HEK293 (cell line): ENCODE results near the gene HS3ST5.

Experiments used
- CTCF ChIA-PET: fragments of 350-600 bp; formaldehyde crosslinking; extraction: SDS; loops from one replicate; lab custom pipeline; 2021; ENCODE audit warnings: antibody characterized with exemption; lab: Yijun Ruan, JAX
- POLR2A ChIA-PET: fragments of 300-600 bp; formaldehyde crosslinking; extraction: SDS; loops from one replicate; lab custom pipeline; 2020; ENCODE audit warnings: antibody characterized with exemption, inconsistent platforms; lab: Yijun Ruan, JAX
- H3K27ac ChIP-seq: fragments of 200-500 bp; sonication (Bioruptor generic); 2 replicates; pipeline ENCODE4 v1.5.1; 2014; ENCODE audit warnings: low read depth, low read length, control low read depth, inconsistent platforms; ENCODE audit errors: extremely low read depth
- H3K36me3 ChIP-seq, 2 experiments: fragments of 200-500 bp in 1 of 2; sonication (Bioruptor generic) in 1 of 2; 1 replicate in 1 of 2; 2 replicates in 1 of 2; pipeline ENCODE4 v1.5.1; 2014 to 2017; ENCODE audit warnings: inconsistent platforms in 2 of 2, low read length in 2 of 2; ENCODE audit not compliant: control insufficient read depth in 2 of 2, insufficient read depth in 1 of 2
- H3K4me1 ChIP-seq: fragments of 200-500 bp; sonication (Bioruptor generic); 2 replicates; pipeline ENCODE4 v1.5.1; 2014; ENCODE audit warnings: mild to moderate bottlenecking, low read length, inconsistent platforms; ENCODE audit not compliant: control insufficient read depth, insufficient read depth
- H3K4me3 ChIP-seq: 2 replicates; pipeline ENCODE4 v1.5.1; 2011; ENCODE audit warnings: low read depth, mild to moderate bottlenecking, control low read depth, low read length, moderate library complexity
- H3K9me3 ChIP-seq: fragments of 200-500 bp; sonication (Bioruptor generic); 2 replicates; pipeline ENCODE4 v1.5.1; 2014; ENCODE audit warnings: low read depth, low read length, inconsistent platforms; ENCODE audit not compliant: control insufficient read depth, insufficient read depth
- GLIS1 ChIP-seq: fragments of 450-650 bp; formaldehyde crosslinking; IDR thresholded peaks from 2 replicates; pipeline ENCODE4 v1.5.1; 2016; ENCODE audit warnings: missing biosample characterization, missing genetic modification characterization
- KLF9 ChIP-seq: fragments of 450-650 bp; formaldehyde crosslinking; IDR thresholded peaks from 2 replicates; pipeline ENCODE4 v1.5.1; 2016; ENCODE audit warnings: missing biosample characterization, missing genetic modification characterization, low read depth
- OSR2 ChIP-seq: fragments of 450-650 bp; formaldehyde crosslinking; IDR thresholded peaks from 2 replicates; pipeline ENCODE4 v1.5.1; 2016; ENCODE audit warnings: missing biosample characterization, missing genetic modification characterization
- RBAK ChIP-seq: fragments of 450-650 bp; formaldehyde crosslinking; IDR thresholded peaks from 2 replicates; pipeline ENCODE4 v1.5.1; 2016; ENCODE audit warnings: missing biosample characterization, missing genetic modification characterization
- SP3 ChIP-seq: fragments of 450-650 bp; formaldehyde crosslinking; IDR thresholded peaks from 2 replicates; pipeline ENCODE4 v1.5.1; 2016; ENCODE audit warnings: missing biosample characterization, missing genetic modification characterization
- ZBTB1 ChIP-seq: fragments of 450-650 bp; formaldehyde crosslinking; IDR thresholded peaks from 2 replicates; pipeline ENCODE4 v1.5.1; 2016; ENCODE audit warnings: missing biosample characterization, missing genetic modification characterization
- ZNF112 ChIP-seq: fragments of 450-650 bp; formaldehyde crosslinking; IDR thresholded peaks from 2 replicates; pipeline ENCODE4 v1.5.0; 2017; ENCODE audit warnings: missing biosample characterization, missing genetic modification characterization
- ZNF324 ChIP-seq: fragments of 450-650 bp; formaldehyde crosslinking; IDR thresholded peaks from 2 replicates; pipeline ENCODE4 v1.5.1; 2016; ENCODE audit warnings: missing biosample characterization, missing genetic modification characterization
- ZNF341 ChIP-seq: fragments of 450-650 bp; formaldehyde crosslinking; IDR thresholded peaks from 2 replicates; pipeline ENCODE4; 2016; ENCODE audit warnings: low read depth, missing biosample characterization, missing genetic modification characterization
- ZNF350 ChIP-seq: fragments of 450-650 bp; formaldehyde crosslinking; IDR thresholded peaks from 2 replicates; pipeline ENCODE4 v1.5.0; 2017; ENCODE audit warnings: missing biosample characterization, mild to moderate bottlenecking, missing genetic modification characterization
- ZNF624 ChIP-seq: fragments of 450-650 bp; formaldehyde crosslinking; IDR thresholded peaks from 2 replicates; pipeline ENCODE4 v1.5.1; 2017; ENCODE audit warnings: missing biosample characterization, missing genetic modification characterization
- ZNF660 ChIP-seq: fragments of 450-650 bp; IDR thresholded peaks from 2 replicates; pipeline ENCODE4 v1.5.1; 2018; ENCODE audit warnings: missing biosample characterization, mild to moderate bottlenecking, missing genetic modification characterization
- ZNF76 ChIP-seq: fragments of 450-650 bp; formaldehyde crosslinking; IDR thresholded peaks from 2 replicates; pipeline ENCODE4; 2016; ENCODE audit warnings: low read depth, missing biosample characterization, missing genetic modification characterization, borderline replicate concordance
- ZNF768 ChIP-seq: fragments of 450-650 bp; formaldehyde crosslinking; IDR thresholded peaks from 2 replicates; pipeline ENCODE4 v1.5.1; 2018; ENCODE audit warnings: missing biosample characterization, mild to moderate bottlenecking, missing genetic modification characterization
- ZNF777 ChIP-seq: fragments of 450-650 bp; formaldehyde crosslinking; IDR thresholded peaks from 2 replicates; pipeline ENCODE4 v1.5.1; 2017; ENCODE audit warnings: missing biosample characterization, missing genetic modification characterization, borderline replicate concordance
- TF ChIP-seq, protein P1 (sequence below): fragments of 450-650 bp; formaldehyde crosslinking; IDR thresholded peaks from 2 replicates; pipeline ENCODE4 v1.5.1; 2016; ENCODE audit warnings: missing biosample characterization, missing genetic modification characterization, borderline replicate concordance
- TF ChIP-seq, protein P2 (sequence below): fragments of 450-650 bp; formaldehyde crosslinking; IDR thresholded peaks from 2 replicates; pipeline ENCODE4 v1.5.1; 2017; ENCODE audit warnings: missing biosample characterization, missing genetic modification characterization
- TF ChIP-seq, protein P3 (sequence below): fragments of 450-650 bp; formaldehyde crosslinking; IDR thresholded peaks from 2 replicates; pipeline ENCODE4 v1.5.1; 2016; ENCODE audit warnings: missing biosample characterization, missing genetic modification characterization
- TF ChIP-seq, protein P4 (sequence below): fragments of 450-650 bp; formaldehyde crosslinking; IDR thresholded peaks from 2 replicates; pipeline ENCODE4 v1.5.1; 2016; ENCODE audit warnings: missing biosample characterization, missing genetic modification characterization, low read depth

The HS3ST5 gene

DNA sequence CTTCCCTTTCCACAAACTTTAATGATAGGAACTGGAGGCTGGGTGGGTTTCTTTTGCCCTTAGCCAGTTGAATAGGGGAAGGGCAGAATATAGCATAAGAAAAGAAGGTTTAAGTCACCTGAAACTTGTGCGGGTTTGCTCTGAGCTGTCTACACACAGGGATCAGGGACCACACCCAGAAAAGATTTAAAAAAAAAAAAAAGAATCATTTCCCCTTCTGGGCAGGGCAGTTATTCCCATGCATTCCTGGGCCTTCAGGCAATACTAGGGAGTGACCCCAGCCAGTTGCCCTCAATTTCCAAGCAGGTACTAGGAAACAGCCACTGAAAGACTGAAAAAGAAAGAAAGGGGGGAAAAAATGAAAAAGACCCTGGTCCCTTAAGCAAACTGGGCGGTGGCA lies 332.3 kb downstream of the HS3ST5 start (continued):
- no peak for TF ChIP-seq ZBTB1 (tag by site-specific recombination)
- no peak for TF ChIP-seq ZNF341 (tag by site-specific recombination)
- TF ChIP-seq ZNF768 (tag by site-specific recombination) = no peak

DNA sequence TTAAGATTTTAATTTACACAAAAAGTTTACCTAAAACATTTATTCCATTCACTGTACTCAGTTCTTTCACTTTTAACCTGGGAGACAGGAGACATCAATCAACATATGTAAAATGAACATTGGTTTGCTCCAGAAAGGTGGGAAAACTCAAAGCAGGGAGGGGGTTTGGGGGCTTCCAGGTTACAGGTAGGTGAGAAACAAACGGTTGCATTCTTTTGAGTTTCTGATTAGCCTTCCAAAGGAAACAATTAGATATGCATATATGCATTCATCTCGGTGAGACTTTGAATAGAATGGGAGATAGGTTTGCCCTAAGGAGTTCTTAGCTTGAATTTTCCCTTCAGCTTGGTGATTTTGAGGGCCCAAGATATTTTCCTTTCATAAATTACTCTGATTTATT lies 333.6 kb downstream of the HS3ST5 start:
- ChIA-PET CTCF (interaction anchor here (0.7 to 1.2 kb wide), 2 partner anchors 14 to 88 kb away, joined by 3 to 9 read pairs; no protein-coding TSS in a partner anchor), POLR2A (interaction anchor here (0.6 kb wide), 1 partner anchor 43 kb away, joined by 6 read pairs; no protein-coding TSS in a partner anchor)
- no peak for TF ChIP-seq KLF9
- Histone ChIP-seq H3K4me1 (no peaks in the 10 kb centered on the region), H3K9me3 (no peaks in the 10 kb centered on the region), H3K36me3 (no peaks in the 10 kb centered on the region), H3K4me3 (no peak overlapping the region), H3K27ac (no peak overlapping the region)

DNA sequence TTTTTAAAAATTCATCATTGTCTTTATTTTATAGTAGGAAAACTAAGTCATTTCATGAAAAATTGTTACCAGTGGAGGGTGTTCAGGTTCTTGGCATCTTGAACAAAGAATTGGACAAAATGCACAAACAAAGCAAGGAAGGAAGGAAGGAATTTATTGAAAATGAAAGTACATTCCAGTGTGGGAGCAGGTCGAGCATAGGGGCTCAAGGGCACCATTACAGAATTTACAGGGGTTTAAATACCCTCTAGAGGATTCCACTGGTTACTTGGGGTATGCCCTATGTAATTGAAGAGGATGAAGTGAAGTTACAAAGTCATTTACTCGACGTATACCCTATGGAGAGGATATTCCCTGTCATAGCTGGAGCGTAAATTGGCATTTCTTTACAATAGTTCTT lies 334.5 kb downstream of the HS3ST5 start:
- no peaks in the 10 kb centered on the region for H3K36me3 ChIP-seq
- CTCF ChIA-PET = interaction anchor here (1.0 kb wide), 1 partner anchor 89 kb away, joined by 3 read pairs; no protein-coding TSS in a partner anchor
- TF ChIP-seq ZNF76 (tag by site-specific recombination) = no peak
- no peak for TF ChIP-seq ZNF624 (tag by site-specific recombination)
- TF ChIP-seq ZNF324 (tag by site-specific recombination) = no peak
- TF ChIP-seq SP3 (tag by site-specific recombination) = no peak
- TF ChIP-seq, protein P1, sequence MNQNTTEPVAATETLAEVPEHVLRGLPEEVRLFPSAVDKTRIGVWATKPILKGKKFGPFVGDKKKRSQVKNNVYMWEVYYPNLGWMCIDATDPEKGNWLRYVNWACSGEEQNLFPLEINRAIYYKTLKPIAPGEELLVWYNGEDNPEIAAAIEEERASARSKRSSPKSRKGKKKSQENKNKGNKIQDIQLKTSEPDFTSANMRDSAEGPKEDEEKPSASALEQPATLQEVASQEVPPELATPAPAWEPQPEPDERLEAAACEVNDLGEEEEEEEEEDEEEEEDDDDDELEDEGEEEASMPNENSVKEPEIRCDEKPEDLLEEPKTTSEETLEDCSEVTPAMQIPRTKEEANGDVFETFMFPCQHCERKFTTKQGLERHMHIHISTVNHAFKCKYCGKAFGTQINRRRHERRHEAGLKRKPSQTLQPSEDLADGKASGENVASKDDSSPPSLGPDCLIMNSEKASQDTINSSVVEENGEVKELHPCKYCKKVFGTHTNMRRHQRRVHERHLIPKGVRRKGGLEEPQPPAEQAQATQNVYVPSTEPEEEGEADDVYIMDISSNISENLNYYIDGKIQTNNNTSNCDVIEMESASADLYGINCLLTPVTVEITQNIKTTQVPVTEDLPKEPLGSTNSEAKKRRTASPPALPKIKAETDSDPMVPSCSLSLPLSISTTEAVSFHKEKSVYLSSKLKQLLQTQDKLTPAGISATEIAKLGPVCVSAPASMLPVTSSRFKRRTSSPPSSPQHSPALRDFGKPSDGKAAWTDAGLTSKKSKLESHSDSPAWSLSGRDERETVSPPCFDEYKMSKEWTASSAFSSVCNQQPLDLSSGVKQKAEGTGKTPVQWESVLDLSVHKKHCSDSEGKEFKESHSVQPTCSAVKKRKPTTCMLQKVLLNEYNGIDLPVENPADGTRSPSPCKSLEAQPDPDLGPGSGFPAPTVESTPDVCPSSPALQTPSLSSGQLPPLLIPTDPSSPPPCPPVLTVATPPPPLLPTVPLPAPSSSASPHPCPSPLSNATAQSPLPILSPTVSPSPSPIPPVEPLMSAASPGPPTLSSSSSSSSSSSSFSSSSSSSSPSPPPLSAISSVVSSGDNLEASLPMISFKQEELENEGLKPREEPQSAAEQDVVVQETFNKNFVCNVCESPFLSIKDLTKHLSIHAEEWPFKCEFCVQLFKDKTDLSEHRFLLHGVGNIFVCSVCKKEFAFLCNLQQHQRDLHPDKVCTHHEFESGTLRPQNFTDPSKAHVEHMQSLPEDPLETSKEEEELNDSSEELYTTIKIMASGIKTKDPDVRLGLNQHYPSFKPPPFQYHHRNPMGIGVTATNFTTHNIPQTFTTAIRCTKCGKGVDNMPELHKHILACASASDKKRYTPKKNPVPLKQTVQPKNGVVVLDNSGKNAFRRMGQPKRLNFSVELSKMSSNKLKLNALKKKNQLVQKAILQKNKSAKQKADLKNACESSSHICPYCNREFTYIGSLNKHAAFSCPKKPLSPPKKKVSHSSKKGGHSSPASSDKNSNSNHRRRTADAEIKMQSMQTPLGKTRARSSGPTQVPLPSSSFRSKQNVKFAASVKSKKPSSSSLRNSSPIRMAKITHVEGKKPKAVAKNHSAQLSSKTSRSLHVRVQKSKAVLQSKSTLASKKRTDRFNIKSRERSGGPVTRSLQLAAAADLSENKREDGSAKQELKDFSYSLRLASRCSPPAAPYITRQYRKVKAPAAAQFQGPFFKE (tag by site-specific recombination) = no peak
- no peak for TF ChIP-seq OSR2 (tag by site-specific recombination)
- TF ChIP-seq RBAK (tag by site-specific recombination) = no peak
- no peak for TF ChIP-seq ZNF777 (tag by site-specific recombination)
- TF ChIP-seq, protein P2, sequence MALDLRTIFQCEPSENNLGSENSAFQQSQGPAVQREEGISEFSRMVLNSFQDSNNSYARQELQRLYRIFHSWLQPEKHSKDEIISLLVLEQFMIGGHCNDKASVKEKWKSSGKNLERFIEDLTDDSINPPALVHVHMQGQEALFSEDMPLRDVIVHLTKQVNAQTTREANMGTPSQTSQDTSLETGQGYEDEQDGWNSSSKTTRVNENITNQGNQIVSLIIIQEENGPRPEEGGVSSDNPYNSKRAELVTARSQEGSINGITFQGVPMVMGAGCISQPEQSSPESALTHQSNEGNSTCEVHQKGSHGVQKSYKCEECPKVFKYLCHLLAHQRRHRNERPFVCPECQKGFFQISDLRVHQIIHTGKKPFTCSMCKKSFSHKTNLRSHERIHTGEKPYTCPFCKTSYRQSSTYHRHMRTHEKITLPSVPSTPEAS (tag by site-specific recombination) = no peak
- TF ChIP-seq, protein P3, sequence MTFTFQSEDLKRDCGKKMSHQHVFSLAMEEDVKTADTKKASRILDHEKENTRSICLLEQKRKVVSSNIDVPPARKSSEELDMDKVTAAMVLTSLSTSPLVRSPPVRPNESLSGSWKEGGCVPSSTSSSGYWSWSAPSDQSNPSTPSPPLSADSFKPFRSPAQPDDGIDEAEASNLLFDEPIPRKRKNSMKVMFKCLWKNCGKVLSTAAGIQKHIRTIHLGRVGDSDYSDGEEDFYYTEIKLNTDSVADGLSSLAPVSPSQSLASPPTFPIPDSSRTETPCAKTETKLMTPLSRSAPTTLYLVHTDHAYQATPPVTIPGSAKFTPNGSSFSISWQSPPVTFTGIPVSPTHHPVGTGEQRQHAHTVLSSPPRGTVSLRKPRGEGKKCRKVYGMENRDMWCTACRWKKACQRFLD (tag by site-specific recombination) = no peak
- no peak for TF ChIP-seq ZNF112
- TF ChIP-seq, protein P4, sequence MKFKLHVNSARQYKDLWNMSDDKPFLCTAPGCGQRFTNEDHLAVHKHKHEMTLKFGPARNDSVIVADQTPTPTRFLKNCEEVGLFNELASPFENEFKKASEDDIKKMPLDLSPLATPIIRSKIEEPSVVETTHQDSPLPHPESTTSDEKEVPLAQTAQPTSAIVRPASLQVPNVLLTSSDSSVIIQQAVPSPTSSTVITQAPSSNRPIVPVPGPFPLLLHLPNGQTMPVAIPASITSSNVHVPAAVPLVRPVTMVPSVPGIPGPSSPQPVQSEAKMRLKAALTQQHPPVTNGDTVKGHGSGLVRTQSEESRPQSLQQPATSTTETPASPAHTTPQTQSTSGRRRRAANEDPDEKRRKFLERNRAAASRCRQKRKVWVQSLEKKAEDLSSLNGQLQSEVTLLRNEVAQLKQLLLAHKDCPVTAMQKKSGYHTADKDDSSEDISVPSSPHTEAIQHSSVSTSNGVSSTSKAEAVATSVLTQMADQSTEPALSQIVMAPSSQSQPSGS (tag by site-specific recombination) = no peak
- TF ChIP-seq ZNF350 (tag by site-specific recombination) = no peak
- TF ChIP-seq ZNF660 = no peak
- TF ChIP-seq GLIS1 (tag by site-specific recombination) = no peak
- TF ChIP-seq, all 188 proteins: peak for 0
- POLR2A ChIA-PET = interaction anchor here (0.5 kb wide), 1 partner anchor 208 kb away, joined by 3 read pairs; no protein-coding TSS in a partner anchor
- H3K4me1 ChIP-seq = no peaks in the 10 kb centered on the region
- no peak overlapping the region for H3K27ac ChIP-seq
- H3K9me3 ChIP-seq = no peaks in the 10 kb centered on the region
- no peak overlapping the region for H3K4me3 ChIP-seq
